NCI-H146 treated with DMSO at 0.1 percent for 48 hours (cell line): ENCODE data around the gene IPMK.
"Not testable (repeated sequence)": the region's sequence is repeated elsewhere in the genome, so short reads cannot be mapped to it uniquely, and the experiment has no call there.

Experiments used
- DNase-seq: peaks from one replicate; lab custom pipeline; 2025; ENCODE audit not compliant: unreplicated experiment; lab: John Stamatoyannopoulos, UW

The IPMK gene

DNA sequence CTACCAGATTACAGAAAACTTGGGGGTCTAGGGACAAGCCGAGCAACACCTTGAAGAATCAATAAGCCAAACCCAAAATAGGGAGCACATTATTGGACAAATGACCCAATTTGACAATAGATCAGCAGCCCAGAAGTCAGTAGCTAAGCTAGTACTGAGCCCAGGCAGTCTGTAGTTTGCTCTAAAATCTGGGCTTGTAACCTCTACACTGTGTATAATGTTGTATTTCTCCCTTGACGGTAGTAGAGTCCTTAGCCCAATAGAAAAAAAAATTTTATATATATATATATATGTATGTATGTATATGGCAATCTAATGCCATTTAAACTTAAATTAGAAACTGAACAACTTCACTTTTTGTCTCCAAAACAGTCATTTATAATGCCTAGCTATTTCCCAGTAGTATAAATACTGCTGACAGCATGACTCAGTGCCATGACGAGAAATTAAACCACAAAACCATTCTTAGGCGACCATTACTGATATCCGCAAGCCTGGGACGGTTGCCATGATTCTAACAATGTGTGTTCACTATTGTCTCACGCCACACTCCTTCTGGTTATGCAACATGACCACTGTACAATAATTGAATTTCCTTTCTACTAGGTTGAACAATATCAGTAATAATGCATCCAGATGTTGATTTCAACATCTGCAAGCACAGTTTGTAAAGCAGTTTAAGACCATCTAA lies 110.5 kb downstream of the IPMK start:
- no peak for DNase-seq

DNA sequence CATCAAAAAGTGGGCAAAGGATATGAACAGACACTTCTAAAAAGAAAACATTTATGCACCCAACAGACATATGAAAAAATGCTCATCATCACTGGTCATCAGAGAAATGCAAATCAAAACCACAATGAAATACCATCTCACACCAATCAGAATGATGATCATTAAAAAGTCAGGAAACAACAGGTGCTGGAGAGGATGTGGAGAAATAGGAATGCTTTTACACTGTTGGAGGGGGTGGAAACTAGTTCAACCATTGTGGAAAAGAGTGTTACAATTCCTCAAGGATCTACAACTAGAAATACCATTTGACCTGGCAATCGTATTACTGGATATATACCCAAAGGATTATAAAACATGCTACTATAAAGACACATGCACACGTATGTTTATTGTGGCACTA lies 111.8 kb downstream of the IPMK start:
- DNase-seq: not testable (repeated sequence)

- DNase-seq: no peak
These were observed 113.9 kb downstream of the IPMK start for GRCh38 chr10:58153751-58154150.

DNA sequence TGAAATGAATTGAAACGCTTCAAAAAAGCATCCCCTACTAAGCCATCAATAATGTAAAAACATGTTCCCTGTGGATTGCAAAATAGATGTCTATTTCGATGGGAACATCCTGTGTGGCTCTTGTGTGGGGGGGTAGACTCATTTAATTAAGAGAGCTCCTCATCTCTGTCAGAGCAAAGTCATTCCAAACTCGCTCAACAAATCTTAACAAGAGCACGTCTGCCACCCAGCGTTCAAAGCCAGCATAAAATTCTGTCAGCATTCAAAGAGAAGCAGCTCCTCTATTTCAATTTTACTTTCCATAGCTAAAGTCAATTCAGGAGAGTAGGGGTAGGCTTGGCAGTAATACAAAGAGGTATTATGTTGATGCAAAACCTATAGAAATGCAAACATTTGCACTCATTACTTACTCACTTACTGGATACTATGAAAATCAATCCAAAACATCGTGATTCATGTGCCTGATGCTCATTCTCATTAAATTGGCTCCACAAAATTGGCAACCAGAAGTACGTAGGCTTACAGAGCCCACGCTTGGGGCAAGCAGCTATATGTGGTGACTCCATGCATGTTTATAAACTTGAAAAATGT lies 114.9 kb downstream of the IPMK start:
- DNase-seq: peak; percentile 32

DNA sequence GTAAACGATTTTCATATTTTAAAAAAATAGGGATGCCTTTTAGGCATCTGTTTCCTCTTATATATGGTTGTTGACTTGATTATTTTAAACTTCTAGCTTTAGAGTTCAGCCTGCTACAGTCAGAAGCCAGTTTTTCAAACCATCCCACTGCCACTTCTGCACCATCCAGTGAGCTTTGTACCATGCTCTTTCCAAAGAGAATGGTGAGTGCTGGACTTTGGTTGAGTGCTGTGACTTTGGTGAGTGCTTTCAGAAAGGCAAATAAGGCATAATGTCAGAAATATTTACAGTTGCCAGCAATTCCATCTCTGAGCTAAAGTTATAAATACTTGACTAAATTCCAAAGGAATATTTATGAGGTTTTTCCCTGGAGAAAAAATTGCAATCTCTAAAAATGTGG lies 117.4 kb downstream of the IPMK start:
- DNase-seq: no peak

DNA sequence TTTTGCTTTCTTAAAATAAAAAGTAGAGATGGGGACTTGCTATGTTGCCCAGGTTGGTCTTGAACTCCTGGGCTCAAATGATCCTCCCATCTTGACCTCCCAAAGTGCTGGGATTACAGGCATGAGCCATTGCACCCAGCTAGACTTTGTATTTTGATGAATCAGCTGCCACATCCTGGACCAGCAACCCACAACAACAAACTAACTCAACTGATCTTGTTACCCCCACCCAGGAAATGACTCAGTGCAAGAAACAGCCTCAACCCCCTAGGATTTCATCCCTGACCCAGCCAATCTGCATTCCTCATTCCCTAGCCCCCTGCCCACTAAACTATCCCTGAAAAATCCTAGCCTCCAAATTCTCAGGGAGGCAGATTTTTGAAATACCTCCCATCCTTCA lies 123.8 kb downstream of the IPMK start:
- no peak for DNase-seq
